GM19395 (cell line): ENCODE results near the gene KRTCAP2.

Experiments used
- ATAC-seq: cut with Tn5 transposase; IDR thresholded peaks from one replicate; pipeline ENCODE4 v1.9.1; 2021; ENCODE audit warnings: mild to moderate bottlenecking, moderate library complexity; ENCODE audit not compliant: unreplicated experiment

The KRTCAP2 gene

GRCh38 chr1:155120253-155120652 lies 52.9 kb downstream of the KRTCAP2 start:
- no peak for ATAC-seq
